PC-3 (cell line): Measurements from ENCODE around the gene SCOC.

Experiments
- EZH2 ChIP-seq: fragments of 300-600 bp; sonication (generic); IDR thresholded peaks from one replicate; pipeline ENCODE4 v1.6.1; 2017; ENCODE audit warnings: antibody characterized with exemption, mild to moderate bottlenecking, low read length; ENCODE audit not compliant: unreplicated experiment
- TF ChIP-seq, protein P1 (sequence below): fragments of 300-600 bp; sonication (generic); conservative IDR thresholded peaks from 2 replicates; pipeline ENCODE4 v1.5.1; 2017; ENCODE audit warnings: antibody characterized with exemption, low read depth, mild to moderate bottlenecking, low read length

DNA sequence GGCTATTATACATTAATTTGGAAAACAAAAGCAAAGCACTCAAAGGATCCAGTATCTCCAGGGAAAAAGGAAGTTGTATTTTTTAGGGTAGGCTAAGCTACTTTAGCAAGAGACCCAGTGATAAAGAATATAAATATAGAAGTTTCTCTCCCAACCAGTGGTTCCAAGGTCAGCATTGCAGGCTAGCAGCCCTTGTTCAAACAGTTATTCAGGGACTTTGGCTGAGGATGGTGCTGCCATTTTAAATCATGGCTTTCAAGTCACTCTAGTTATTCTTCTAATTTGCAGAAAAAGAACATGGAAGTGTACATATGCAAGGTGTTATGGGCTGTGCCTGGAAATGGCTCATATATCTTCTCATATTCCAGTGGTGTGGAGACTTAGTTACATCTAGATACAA, 9.3 kb downstream of the SCOC start:
- TF ChIP-seq EZH2 = no peak
- TF ChIP-seq, protein P1, sequence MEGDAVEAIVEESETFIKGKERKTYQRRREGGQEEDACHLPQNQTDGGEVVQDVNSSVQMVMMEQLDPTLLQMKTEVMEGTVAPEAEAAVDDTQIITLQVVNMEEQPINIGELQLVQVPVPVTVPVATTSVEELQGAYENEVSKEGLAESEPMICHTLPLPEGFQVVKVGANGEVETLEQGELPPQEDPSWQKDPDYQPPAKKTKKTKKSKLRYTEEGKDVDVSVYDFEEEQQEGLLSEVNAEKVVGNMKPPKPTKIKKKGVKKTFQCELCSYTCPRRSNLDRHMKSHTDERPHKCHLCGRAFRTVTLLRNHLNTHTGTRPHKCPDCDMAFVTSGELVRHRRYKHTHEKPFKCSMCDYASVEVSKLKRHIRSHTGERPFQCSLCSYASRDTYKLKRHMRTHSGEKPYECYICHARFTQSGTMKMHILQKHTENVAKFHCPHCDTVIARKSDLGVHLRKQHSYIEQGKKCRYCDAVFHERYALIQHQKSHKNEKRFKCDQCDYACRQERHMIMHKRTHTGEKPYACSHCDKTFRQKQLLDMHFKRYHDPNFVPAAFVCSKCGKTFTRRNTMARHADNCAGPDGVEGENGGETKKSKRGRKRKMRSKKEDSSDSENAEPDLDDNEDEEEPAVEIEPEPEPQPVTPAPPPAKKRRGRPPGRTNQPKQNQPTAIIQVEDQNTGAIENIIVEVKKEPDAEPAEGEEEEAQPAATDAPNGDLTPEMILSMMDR = no peak
